ENCODE data around the gene ACTMAP.
"Not testable (repeated sequence)": the region's sequence is repeated elsewhere in the genome, so short reads cannot be mapped to it uniquely, and the experiment has no call there.

The ACTMAP gene, protein sequence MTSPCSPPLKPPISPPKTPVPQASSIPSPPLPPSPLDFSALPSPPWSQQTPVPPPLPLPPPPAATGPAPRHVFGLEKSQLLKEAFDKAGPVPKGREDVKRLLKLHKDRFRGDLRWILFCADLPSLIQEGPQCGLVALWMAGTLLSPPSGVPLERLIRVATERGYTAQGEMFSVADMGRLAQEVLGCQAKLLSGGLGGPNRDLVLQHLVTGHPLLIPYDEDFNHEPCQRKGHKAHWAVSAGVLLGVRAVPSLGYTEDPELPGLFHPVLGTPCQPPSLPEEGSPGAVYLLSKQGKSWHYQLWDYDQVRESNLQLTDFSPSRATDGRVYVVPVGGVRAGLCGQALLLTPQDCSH

DNA sequence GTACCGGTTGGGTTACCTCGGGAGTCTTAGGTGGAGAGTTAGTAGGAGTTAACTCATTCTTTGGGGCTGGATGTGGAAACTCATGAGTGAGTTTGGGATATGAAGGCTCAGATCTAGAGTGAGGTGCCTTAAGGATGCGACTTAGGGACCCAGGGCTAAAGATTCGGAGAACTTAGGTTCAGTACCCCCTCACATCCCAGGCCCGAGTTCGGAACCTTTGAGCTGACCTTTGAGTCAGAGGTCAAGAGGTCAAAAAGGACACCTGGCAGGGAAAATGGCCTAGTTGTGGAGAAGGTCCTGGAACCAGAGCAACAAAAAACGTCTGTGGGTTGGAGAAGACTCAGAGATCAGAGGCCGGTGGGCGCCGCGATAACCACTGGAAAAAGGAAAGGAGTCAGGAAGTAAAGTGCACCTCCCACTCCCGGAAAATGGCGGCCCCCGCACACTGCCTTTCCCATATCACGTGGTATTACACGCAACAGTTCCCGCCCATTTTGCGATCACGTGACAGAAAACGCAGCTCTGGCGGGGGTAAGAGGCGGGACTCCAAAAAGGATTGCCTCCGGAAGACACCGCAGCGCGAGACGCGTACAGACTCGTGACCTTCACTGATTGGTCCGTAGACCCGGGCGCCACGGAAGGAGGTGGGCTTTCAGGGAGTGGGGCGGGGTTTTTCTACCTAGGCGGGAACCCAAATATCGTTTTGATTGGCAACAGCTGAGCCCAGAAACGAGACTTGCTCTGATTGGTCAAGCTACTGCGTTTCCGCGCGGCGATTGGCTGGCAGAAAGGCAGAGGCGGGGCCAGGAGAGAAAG lies at the start of gene ACTMAP:
ACTMAP (minus strand) TSS at position 420 of the 816 bp plus-strand sequence. CDS start 674 bp downstream, outside the sequence.
- peak; percentile 99 for FAIRE-seq

DNA sequence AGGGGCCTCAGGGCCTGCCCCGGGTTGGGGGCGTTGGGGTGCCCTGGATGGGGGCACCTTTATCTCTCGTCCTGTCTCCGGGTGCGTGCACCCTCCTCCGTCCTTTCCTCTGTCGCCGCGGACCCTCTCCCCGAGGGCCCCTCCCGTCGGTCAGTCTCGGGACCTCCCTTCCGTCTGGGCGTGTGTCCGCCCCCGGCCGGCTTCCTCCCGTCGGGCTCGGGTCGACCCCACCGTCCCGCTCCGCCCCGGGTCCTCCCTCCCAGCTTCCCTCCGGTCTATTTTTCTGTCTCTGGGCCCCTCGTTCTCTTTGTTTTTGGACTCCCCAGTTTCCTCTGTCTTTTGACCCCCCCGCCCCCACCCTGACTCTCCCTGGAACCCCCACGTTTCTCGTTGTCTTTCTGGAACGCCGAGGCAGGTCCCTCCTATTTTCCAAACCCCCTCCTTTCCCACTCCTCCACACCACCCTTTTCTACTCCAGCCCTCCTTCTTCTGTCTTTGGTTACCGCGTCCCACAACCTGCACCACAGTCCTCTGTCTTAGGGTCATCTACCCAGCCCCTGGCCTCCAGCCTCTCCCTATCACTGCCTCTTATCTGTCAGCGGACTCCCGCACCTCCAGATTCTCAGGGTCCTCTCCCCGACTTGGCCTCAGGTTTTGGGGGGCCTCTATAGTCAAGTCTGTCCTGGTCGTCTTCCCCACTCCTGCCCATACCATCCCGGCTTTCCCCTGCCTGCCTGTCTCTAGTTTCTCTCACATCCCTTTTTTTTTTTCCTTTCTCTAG lies 49.5 kb upstream of the ACTMAP start:
- FAIRE-seq = no peak

DNA sequence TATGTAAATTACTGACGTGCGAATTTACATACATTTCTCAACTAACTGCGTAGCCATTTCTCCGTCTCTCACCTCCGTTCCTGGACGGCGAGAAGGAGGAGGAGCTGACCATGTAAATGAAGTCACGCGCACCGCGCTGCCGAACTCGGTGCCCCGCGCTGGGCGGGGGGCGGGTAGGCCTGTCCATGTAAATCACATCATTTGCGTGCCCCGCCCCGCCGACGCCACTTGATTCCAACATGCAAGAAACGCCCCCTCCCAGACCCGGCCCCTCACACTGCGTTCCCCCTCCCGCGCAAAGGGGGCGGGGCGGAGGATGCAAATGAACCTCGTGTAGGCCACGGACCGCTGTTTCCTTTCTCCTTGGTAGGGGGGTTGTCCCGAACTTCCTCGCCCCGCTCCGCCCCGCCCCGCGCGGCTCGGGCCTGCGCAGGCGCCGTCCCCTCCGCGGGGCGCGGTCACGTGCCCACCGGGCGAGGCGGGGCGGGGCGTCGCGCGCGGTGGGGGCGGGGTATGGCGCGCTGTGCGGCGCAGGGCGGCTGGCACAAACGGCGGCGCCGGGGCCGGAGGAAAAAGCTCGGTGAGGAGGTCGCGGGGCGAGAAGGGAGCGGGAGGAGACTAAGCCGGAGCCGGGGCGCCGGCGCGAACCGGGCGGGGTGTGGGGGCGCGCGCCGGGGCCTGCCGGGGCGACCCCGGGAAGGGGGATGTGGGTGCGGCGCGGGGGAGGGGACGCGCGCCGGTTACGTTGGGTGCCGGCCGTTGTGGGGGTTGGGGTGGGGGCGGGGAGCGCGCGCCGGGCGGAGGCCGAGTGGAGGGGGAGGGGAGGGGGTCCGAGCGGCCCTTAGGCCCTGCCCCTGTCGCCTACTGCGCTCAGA lies 48.6 kb upstream of the ACTMAP start, which contains the start of gene EGLN2:
EGLN2 (plus strand) TSS at position 509 of the 875 bp plus-strand sequence. CDS start 1,382 bp downstream, outside the sequence.
- FAIRE-seq = peak; percentile 93

DNA sequence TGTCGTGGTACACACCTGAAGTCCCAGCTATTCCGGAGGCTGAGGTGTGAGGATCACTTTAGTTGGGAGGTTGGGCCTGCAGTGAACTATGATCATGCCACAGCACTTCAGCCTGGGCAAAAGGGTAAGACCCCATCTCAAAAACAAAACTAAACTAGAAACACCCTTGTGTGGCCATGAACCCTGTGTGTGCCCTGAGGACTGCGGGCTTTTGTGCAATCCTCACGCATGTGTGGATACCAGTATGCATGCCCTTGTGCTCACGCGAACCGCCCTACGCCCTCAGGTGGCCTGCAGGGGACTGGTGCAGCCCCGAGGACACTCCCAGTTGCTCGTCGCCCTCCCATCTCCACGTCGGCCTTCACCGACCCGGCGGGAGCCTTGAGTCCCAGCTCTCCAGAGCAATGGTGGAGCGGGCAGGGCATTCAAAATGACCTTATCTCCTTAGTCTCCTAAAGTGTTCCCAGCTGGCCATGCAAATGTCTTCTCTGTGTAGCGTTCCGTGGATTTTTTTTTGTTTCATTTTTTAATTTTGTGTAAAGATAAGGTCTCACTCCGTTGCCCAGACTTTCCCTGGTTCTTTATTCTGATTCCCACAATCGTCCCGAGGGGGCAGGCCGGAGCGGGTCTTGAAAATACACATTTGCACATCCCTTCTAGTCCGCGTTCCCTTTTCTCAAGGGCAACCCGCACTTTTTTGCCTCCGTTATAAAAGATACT lies 47.8 kb upstream of the ACTMAP start:
- FAIRE-seq = no peak

DNA sequence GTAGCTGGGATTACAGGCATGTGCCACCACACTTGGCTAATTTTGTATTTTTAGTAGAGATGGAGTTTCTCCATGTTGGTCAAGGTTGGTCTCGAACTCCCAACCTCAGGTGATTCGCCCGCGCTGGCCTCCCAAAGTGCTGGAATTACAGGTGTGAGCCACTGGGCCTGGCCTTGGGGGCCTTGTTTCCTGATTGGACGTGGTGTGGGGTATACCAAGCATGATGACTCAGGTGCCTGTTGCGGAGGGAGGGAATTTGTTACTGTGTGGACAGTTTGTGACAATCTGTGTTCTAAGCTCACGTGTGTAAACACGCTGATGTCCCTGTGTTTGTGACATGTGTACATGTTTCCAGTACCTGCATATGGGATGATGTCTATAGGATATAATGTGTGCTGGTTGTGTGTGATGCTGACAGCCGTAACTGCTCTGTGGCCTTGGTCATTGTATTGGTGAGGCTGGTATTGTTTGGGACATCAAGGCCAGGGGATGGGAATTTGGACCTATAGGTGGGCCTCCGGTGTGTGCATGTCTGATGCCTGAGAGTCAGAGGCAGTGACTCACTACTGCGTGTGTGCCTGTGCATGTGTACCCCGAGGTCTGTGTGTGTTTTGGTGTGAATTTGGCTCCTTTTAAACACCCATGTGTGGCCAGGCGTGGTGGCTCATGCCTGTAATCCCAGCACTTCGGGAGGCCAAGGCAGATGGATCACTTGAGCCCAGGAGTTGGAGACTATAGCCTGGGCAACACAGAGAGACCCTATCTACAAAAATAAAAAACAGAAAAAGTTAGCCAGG lies 47.1 kb upstream of the ACTMAP start:
- FAIRE-seq = no peak

DNA sequence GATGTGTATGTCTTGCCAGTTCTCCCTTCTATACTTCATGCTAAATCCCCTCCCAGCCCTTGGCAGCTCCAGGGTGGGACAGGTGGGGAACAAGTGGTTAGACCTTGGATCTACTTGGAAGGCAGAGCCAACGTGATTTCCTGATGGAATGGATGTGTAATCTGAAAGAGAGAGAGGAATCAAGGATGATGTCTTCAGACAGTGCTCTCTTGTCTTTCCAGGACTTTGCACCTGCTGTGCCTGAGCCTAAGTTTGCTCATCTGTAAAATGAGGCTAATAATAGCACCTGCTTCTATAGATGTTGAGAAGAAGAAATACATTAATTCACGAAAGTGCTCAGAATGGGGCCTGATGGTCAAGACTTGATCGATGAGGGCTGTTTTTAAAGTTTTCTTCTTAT lies 41.7 kb upstream of the ACTMAP start:
- FAIRE-seq = no peak

DNA sequence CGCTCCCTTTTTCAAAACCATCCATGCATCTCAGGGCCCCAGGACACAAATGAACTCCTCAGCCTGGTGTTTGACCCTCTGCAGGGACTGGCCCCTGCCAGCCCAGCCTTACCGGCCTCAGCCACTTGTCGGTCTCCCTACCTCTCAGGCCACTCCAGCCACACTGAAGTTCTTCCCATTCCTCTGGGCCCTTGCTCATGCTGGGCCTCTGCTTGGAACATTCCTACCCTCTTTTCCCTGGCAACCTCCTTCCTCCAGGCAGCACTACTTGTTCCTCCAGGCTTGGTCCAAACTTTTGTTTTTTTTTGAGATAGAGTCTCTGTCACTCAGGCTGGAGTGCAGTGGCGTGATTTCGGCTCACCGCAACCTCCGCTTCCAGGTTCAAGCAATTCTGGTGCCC lies 41.1 kb upstream of the ACTMAP start:
- FAIRE-seq = no peak

DNA sequence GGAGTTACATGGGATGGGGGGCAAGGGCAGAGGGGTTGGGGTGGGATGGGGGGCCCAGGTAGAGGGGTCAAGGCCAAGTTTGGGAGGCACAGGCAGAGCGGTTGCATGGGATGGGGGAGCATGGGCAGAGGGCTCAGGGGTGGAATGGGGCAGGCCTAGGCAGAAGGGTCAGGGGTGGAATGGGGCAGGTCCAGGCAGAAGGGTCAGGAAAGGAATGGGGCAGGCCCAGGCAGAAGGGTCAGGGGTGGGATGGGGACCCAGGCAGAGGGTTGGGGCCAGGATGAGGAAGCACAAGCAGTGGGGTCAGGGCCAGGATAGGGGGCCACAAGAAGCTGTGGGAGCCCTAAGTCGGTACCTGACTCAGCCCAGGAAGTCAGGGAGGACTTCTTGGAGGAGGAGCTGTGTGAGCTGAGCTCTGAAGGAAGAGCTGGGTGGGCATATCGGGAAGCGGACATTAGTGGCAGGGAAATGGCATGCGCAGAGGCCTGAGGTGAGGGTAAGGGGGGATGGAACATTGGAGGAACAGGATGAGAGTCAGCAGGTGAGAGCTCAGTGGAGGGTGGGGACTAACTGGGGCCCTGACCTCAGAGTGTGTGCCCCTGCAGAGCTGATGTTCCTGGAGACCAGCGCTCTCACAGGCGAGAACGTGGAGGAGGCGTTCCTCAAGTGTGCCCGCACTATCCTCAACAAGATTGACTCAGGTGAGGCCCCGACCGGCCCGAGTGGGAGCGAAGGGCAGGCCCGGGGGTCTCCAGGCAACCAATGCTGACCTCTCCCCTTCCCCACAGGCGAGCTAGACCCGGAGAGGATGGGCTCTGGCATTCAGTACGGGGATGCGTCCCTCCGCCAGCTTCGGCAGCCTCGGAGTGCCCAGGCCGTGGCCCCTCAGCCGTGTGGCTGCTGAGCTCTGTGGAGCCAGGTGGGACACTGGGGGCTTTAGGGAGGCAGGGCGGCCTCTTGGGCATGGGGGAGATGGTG lies 36.1 kb upstream of the ACTMAP start:
- no peak for FAIRE-seq

DNA sequence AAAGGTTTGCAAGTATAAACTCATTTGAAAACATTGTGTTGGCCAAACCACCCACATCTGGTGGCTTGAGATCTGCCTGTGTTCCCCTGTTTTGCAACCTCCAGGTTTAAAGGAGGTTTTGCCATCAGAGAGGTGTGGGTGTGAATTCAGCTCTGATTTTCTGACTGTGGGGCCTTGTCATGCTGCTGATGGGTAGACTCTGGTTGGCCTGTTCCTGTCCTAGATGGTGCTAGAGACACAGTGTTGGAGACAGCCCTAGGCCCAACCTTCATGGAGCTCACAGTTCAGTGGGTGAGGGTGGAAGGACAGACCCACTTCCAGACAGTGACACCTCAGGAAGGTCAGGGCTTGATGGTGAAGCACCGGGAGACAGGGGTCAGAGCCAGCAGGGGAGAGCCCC lies 35.2 kb upstream of the ACTMAP start:
- FAIRE-seq = no peak

DNA sequence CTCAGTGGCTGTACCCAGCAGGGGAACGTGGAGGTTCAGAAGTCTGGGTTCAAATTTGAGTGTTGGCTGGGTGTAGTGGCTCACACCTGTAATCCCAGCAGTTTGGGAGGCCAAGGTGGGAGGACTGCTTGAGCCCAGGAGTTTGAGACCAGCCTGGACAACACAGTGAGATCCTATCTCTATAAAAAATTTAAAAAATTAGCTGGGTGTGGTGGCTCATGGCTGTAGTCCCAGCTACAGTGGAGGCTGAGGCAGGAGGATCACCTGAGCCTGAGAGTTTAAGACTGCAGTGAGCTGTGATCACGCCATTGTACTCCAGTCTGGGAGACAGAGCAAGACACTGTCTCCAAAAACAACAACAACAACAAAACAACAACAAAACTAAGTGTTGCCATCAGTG lies 33.9 kb upstream of the ACTMAP start:
- FAIRE-seq = not testable (repeated sequence)

DNA sequence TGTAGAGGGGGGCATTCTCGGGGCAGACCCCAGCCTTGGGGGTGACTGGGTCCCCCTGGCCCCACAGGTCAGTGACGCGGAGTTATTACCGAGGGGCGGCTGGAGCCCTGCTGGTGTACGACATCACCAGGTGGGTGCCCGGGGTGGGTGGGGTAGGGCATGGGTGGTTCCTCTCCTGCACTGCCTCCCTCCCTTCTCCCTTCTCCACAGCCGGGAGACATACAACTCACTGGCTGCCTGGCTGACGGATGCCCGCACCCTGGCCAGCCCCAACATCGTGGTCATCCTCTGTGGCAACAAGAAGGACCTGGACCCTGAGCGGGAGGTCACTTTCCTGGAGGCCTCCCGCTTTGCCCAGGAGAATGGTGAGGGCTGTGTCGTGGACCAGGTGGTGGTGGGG lies 33.4 kb upstream of the ACTMAP start:
- no peak for FAIRE-seq

DNA sequence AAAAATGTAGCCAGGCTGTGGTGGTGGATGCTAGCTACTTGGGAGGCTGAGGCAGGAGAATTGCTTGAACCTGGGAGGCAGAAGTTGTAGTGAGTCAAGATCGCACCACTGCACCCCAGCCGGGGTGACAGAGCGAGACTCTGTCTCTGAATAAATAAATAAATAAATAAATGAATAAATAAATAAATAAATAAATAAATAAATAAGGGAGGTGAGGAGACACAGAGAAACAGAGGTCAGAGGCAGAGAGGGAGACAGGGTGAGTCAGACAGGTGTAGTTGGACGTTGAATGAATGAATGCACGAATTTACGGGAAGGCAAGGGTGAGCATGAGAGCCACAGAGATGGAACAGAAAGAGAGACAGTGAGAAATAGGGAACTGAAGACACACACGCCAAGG lies 30.9 kb upstream of the ACTMAP start:
- FAIRE-seq = no peak

DNA sequence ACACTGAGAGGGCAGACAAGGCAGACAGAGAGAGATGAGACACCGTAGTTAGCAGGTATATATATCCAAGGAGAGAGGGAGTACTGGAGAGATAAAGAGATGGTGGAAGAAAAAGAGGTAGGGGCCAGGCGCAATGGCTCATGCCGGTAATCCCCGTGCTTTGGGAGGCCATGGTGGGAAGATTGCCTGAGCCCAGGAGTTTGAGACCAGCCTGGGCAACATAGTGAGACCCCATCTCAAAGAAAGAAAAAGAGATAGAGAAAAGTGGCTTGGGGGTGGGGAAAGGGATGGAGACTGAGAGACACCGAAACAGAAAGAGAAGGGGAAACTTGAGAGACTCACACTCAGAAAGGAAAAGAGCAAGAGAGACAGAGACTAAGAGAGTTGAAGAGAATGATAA lies 30.3 kb upstream of the ACTMAP start:
- FAIRE-seq = no peak

DNA sequence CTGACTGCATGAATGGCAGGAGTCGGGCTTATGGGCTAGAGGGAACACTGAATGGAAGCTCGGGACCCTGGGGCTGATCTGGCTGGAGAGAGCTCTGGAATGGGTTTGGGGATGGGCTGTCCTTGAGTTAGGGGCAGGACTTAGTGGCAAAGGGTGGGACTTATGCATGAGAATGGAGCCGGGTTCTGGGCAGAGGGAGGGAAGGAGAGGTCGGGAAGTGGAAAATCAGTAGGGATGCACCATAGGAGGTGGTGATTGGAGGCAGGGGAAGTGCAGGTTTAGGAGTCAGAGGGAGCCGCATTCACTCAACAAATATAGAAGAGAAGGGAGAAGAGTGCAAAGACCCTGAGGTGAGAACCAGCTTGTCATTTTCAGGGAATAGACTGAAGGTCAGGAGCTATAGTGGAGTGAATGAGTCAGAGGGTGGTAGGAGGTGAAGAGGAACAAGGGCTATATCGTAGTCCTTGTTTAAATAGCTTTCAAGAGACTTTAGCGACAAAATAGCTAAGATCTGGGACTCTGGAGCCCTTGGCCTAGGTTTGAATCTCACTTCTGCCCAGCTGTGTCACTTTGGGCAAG lies 28.5 kb upstream of the ACTMAP start:
- no peak for FAIRE-seq

DNA sequence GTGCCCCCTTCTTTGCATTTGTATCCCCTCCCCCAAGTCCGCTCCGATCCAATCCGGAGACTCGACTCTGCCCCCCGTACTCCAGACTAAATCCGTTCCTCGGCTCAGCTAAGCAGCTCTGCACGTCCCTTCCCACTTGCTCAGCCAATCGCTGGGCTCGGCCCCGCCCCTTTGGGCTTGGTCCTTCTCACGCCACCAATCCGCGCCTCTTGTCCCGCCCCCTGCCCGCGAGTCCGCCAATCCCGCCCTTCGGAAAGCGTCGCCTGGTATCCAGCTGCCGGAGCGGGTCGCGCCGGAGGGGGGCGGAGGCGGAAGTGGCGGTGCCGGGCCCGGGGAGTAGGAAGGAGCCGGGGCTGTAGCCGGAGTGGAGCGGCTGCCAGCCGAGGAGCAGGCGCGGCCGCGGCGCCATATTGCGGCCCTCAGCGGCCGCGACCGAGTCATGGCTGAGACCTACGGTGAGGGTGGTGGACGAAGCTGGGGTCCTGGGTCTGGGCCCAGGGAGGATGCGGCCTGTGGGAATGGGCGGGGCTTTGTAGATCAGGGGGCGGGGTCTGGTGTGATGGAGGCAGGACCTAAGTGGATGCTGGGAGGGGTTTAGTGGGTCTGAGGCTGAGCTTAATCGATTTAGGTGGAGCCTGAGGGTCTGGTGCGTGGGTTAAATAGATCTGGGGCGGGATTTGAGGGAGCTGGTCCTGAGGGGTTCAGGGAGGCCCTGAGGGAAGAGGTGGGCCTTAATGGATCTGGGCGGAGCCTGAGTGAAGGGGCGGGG lies 27.8 kb upstream of the ACTMAP start, which contains the start of gene RAB4B:
RAB4B (plus strand) TSS at position 311 of the 769 bp plus-strand sequence; CDS start at position 440, 129 bp downstream.
- peak; percentile 96 for FAIRE-seq

DNA sequence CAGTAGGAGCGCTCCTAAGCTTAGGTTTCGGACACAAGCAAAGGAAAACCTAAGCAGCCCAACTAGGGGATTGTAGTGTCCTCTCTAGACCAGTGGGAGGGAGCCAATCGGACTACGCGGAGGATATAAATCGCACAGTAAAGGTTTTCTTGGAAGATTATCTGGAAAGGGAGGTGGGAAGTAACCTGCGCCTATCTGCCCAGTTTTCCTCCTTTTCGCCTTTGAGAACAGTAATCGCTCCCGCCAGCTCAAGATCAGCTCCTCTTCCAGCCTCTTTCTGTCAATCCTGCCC lies 27.3 kb upstream of the ACTMAP start:
- FAIRE-seq = no peak

DNA sequence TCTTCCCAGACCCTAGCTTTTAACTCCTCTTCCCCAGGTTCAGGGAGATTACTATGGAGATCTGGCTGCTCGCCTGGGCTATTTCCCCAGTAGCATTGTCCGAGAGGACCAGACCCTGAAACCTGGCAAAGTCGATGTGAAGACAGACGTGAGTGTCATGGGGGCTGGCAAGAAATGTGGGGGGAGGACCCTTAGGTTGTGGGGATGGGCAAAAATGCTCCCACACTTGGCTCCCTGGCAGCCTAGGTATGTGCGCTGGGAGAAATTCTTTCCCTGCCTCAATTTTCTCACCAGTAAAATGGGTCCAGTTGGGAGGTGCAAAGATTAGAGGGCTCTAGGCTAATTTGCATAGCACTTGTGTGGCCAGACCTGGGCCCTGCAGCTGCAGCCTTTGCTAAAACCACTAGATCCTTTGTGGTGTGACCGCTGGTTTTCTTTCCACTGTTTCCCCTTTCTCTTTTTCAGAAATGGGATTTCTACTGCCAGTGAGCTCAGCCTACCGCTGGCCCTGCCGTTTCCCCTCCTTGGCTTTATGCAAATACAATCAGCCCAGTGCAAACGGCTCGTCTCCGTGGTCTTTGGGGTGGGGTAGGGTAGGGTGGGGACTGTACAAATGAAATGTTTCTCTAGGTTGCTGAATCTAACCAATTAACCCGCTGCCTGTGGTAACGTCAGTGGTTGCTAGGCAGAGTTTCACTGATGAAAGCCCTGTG lies 26.8 kb upstream of the ACTMAP start:
- FAIRE-seq = no peak
